GM12878 (cell line): ENCODE data around the gene DOLPP1. TPM values are rescaled to one million over a fixed set of nuclear protein-coding genes. Genes with fewer than 3 reads are reported as not detected.

Experiments used
- ASH2L ChIP-seq: fragments of 300-600, 200-600 bp; sonication (generic); IDR thresholded peaks from 2 replicates; pipeline ENCODE4 v1.6.1; 2017; ENCODE audit warnings: low read depth, mild to moderate bottlenecking, borderline replicate concordance
- ATF2 ChIP-seq: IDR thresholded peaks from 2 replicates; pipeline ENCODE4 v1.6.1; 2012; ENCODE audit warnings: low read length, inconsistent platforms
- ATF3 ChIP-seq: IDR thresholded peaks from 2 replicates; pipeline ENCODE4 v1.6.1; 2011; ENCODE audit warnings: low read depth, mild to moderate bottlenecking, low read length, moderate library complexity, borderline replicate concordance; ENCODE audit errors: extremely low read depth
- BHLHE40 ChIP-seq, 2 experiments: fragments of 450-650 bp in 1 of 2; IDR thresholded peaks; 2 replicates each; pipeline ENCODE4 v1.6.1; 2011 to 2017; ENCODE audit warnings: low read depth in 2 of 2, borderline replicate concordance in 1 of 2, improper control_type of control experiment in 1 of 2, low read length in 1 of 2, mild to moderate bottlenecking in 1 of 2
- CBFB ChIP-seq: IDR thresholded peaks from 2 replicates; pipeline ENCODE4 v1.6.1; 2016; ENCODE audit warnings: antibody characterized with exemption, low read depth
- CREM ChIP-seq: IDR thresholded peaks from 2 replicates; pipeline ENCODE4 v1.6.1; 2014; ENCODE audit warnings: antibody characterized with exemption, low read depth
- EGR1 ChIP-seq, 2 experiments: IDR thresholded peaks; 1 replicate in 1 of 2; 2 replicates in 1 of 2; pipeline ENCODE4 v1.6.1; 2011 to 2012; ENCODE audit warnings: low read depth in 2 of 2, low read length in 2 of 2, borderline replicate concordance in 1 of 2, mild to moderate bottlenecking in 1 of 2, moderate library complexity in 1 of 2
- SUZ12 ChIP-seq: fragments of 200-600 bp; sonication (generic); IDR thresholded peaks from one replicate; pipeline ENCODE4 v1.6.1; 2018; ENCODE audit warnings: antibody characterized with exemption, mild to moderate bottlenecking; ENCODE audit not compliant: unreplicated experiment
- ZNF207 ChIP-seq: fragments of 450-650 bp; IDR thresholded peaks from 2 replicates; pipeline ENCODE4 v1.6.1; 2014; ENCODE audit warnings: antibody characterized with exemption, mild to moderate bottlenecking, borderline replicate concordance
- ZNF592 ChIP-seq: fragments of 450-650 bp; IDR thresholded peaks from 2 replicates; pipeline ENCODE4 v1.6.1; 2017; ENCODE audit warnings: mild to moderate bottlenecking, moderate library complexity
- polyA plus RNA-seq, 11 experiments: library from polyadenylated mRNA; depleted of rRNA in 4 of 11; unstranded in 6 of 11; stranded (reverse) in 5 of 11; fragments of >200 nt; fragmentation: Nextera tagmentation in 4 of 11; fragmentation: Illumina TruSeq in 1 of 11; extraction: Ambion mirVana in 4 of 11; extraction: Trizol in 1 of 11; gene quantifications; 1 replicate in 1 of 11; 2 replicates in 10 of 11; pipeline versions ENCODE4 v1.2.1 to v1.2.3, GENCODE V29; 2011 to 2016; ENCODE audit warnings: inconsistent platforms in 2 of 11, missing spikeins in 2 of 11, low read depth in 1 of 11
- total RNA-seq, 4 experiments: library from RNA; depleted of rRNA in 3 of 4; stranded (reverse); fragments of >200 nt in 3 of 4; fragmentation: Illumina TruSeq in 1 of 4; extraction: Trizol in 1 of 4; gene quantifications; 2 replicates each; pipeline versions ENCODE4 v1.2.1 to v1.2.3, GENCODE V29; 2013 to 2021

The DOLPP1 gene
- total and polyA plus RNA-seq, 10 of the 15 experiments (the other 5 are each of a cell fraction or from before 2014, with no cell fraction given): 0.76 to 19.9 (median 13.4) TPM

GRCh38 chr9:129111528-129112151 lies 30.7 kb downstream of the DOLPP1 start (continued):
- TF ChIP-seq ATF3: no peak
- no peak for TF ChIP-seq CREM
- TF ChIP-seq BHLHE40 (IDR thresholded peaks at IDR 0.05; ENCODE audit: borderline replicate concordance in 1 of 2, low read depth in 2 of 2, low read length in 1 of 2): no peak
- no peak for TF ChIP-seq ATF2
- TF ChIP-seq EGR1 (IDR thresholded peaks at IDR 0.05; ENCODE audit: borderline replicate concordance in 1 of 2, low read depth in 2 of 2, low read length in 2 of 2): 0 out of 3 replicates have a peak, but pooled peaks of 1 of the 2 experiments have one; percentile 13
- TF ChIP-seq ZNF592: no peak
- TF ChIP-seq ZNF207: no peak
- TF ChIP-seq CBFB: 0 out of 2 replicates have a peak, but pooled peaks have one; percentile 7
- TF ChIP-seq SUZ12: no peak
- no peak for TF ChIP-seq ASH2L
